ENCODE measurements around the gene SPTB. TPM values are rescaled to one million over a fixed set of nuclear protein-coding genes. Genes with fewer than 3 reads are reported as not detected.

SPTB gene
- total RNA-seq, 2 experiments from 2014 or later = 0.03 to 0.08 TPM

- DNase-seq = peak in 5 of 14 experiments; percentile 2 to 24 (median 13)
- H3K4me1 ChIP-seq (ENCODE audit: insufficient read depth, low read length) = no peaks in the 10 kb centered on the region
- ChIA-PET POLR2A (no interaction called here), CTCF (no interaction called here)
- Mint-ChIP-seq H3K27me3 (no peaks in the 10 kb centered on the region), H3K4me1 (ENCODE audit: low read depth) (no peaks in the 10 kb centered on the region), H3K36me3 (ENCODE audit: low read depth) (no peaks in the 10 kb centered on the region), H3K4me3 (no peak overlapping the region), H3K9me3 (no peaks in the 10 kb centered on the region), H3K27ac (no peak overlapping the region)
- TF ChIP-seq, protein P1, sequence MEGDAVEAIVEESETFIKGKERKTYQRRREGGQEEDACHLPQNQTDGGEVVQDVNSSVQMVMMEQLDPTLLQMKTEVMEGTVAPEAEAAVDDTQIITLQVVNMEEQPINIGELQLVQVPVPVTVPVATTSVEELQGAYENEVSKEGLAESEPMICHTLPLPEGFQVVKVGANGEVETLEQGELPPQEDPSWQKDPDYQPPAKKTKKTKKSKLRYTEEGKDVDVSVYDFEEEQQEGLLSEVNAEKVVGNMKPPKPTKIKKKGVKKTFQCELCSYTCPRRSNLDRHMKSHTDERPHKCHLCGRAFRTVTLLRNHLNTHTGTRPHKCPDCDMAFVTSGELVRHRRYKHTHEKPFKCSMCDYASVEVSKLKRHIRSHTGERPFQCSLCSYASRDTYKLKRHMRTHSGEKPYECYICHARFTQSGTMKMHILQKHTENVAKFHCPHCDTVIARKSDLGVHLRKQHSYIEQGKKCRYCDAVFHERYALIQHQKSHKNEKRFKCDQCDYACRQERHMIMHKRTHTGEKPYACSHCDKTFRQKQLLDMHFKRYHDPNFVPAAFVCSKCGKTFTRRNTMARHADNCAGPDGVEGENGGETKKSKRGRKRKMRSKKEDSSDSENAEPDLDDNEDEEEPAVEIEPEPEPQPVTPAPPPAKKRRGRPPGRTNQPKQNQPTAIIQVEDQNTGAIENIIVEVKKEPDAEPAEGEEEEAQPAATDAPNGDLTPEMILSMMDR (IDR thresholded peaks at IDR 0.05) = no peak
- intact Hi-C loops (cut with DNase I, micrococcal nuclease) = no loop called here
- no peak overlapping the region for H3K4me3 ChIP-seq (ENCODE audit: low read length)
- no peak overlapping the region for H3K27ac ChIP-seq (ENCODE audit: low read depth in 1 of 2, low read length in 2 of 2)
- no peaks in the 10 kb centered on the region for H3K9me3 ChIP-seq (ENCODE audit: control insufficient read depth in 1 of 2, insufficient read depth in 1 of 2, low read length in 2 of 2)
- no peaks in the 10 kb centered on the region for H3K27me3 ChIP-seq (ENCODE audit: control insufficient read depth in 1 of 2, insufficient read depth in 2 of 2, low read length in 2 of 2)
- no peaks in the 10 kb centered on the region for H3K36me3 ChIP-seq (ENCODE audit: insufficient read depth, low read length)
- ATAC-seq (ENCODE audit: poor library complexity) = no peak
These were observed 79.7 kb downstream of the SPTB start for GRCh38 chr14:64800000-64800399.

DNA sequence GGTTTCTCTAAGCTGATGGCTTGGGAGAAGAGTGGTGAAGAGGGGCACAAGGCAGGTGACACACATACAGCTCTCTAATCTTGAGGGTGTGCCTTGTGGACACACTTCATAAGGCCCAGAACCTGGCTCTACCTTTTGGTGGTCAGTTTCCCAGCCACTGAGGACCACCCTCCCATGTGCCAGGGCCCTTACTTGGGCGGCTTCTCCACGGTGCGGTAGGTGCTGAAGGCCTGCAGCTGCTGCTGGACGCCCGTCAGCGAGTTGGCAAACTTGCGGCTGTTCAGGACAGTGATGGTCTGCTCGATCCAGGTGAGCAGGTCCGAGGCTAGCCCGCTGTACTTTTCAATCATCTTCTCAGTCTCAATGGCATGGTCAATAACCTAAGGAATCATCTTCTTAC lies 80.2 kb downstream of the SPTB start:
- DNase-seq = no peak
- H3K27ac ChIP-seq (ENCODE audit: low read depth in 1 of 2, low read length in 2 of 2) = no peak overlapping the region
- TF ChIP-seq, protein P1 (IDR thresholded peaks at IDR 0.05) = no peak
- no peaks in the 10 kb centered on the region for H3K9me3 ChIP-seq (ENCODE audit: control insufficient read depth in 1 of 2, insufficient read depth in 1 of 2, low read length in 2 of 2)
- H3K27me3 Mint-ChIP-seq = no peaks in the 10 kb centered on the region
- no peak overlapping the region for H3K4me3 ChIP-seq (ENCODE audit: low read length)
- H3K27ac Mint-ChIP-seq = no peak overlapping the region
- no peaks in the 10 kb centered on the region for H3K36me3 ChIP-seq (ENCODE audit: insufficient read depth, low read length)
- CTCF ChIA-PET = no interaction called here
- no peak for ATAC-seq (ENCODE audit: poor library complexity)
- no peaks in the 10 kb centered on the region for H3K27me3 ChIP-seq (ENCODE audit: control insufficient read depth in 1 of 2, insufficient read depth in 2 of 2, low read length in 2 of 2)
- H3K9me3 Mint-ChIP-seq = no peaks in the 10 kb centered on the region
- intact Hi-C loops (cut with DNase I, micrococcal nuclease) = no loop called here
- POLR2A ChIA-PET = no interaction called here
- no peaks in the 10 kb centered on the region for H3K4me1 Mint-ChIP-seq (ENCODE audit: low read depth)
- H3K36me3 Mint-ChIP-seq (ENCODE audit: low read depth) = no peaks in the 10 kb centered on the region
- H3K4me1 ChIP-seq (ENCODE audit: insufficient read depth, low read length) = no peaks in the 10 kb centered on the region
- no peak overlapping the region for H3K4me3 Mint-ChIP-seq

GRCh38 chr14:64796369-64796768 lies 83.3 kb downstream of the SPTB start:
- H3K4me3 ChIP-seq (ENCODE audit: low read length) = no peak overlapping the region
- Mint-ChIP-seq H3K4me3 (no peak overlapping the region), H3K27ac (no peak overlapping the region), H3K9me3 (no peaks in the 10 kb centered on the region), H3K27me3 (no peaks in the 10 kb centered on the region), H3K4me1 (ENCODE audit: low read depth) (no peaks in the 10 kb centered on the region), H3K36me3 (ENCODE audit: low read depth) (no peaks in the 10 kb centered on the region)
- no peaks in the 10 kb centered on the region for H3K4me1 ChIP-seq (ENCODE audit: insufficient read depth, low read length)
- H3K27me3 ChIP-seq (ENCODE audit: control insufficient read depth in 1 of 2, insufficient read depth in 2 of 2, low read length in 2 of 2) = no peaks in the 10 kb centered on the region
- ATAC-seq (ENCODE audit: poor library complexity) (no peak), DNase-seq (no peak)
- intact Hi-C loops (cut with DNase I, micrococcal nuclease) = no loop called here
- ChIA-PET POLR2A (no interaction called here), CTCF (no interaction called here)
- TF ChIP-seq, protein P1 (IDR thresholded peaks at IDR 0.05) = no peak
- H3K36me3 ChIP-seq (ENCODE audit: insufficient read depth, low read length) = no peaks in the 10 kb centered on the region
- no peaks in the 10 kb centered on the region for H3K9me3 ChIP-seq (ENCODE audit: control insufficient read depth in 1 of 2, insufficient read depth in 1 of 2, low read length in 2 of 2)
- H3K27ac ChIP-seq (ENCODE audit: low read depth in 1 of 2, low read length in 2 of 2) = no peak overlapping the region

All from CD4-positive, alpha-beta T cell (primary cell).